Adipocyte (in vitro differentiated cells): ENCODE measurements around the gene FBXW7.
"Not testable (repeated sequence)": the region's sequence is repeated elsewhere in the genome, so short reads cannot be mapped to it uniquely, and the experiment has no call there.

Experiments used
- DNase-seq: peaks from one replicate; pipeline ENCODE4 v3.0.0-alpha.2; 2015; ENCODE audit warnings: low read depth
- H3K27me3 ChIP-seq: replicated peaks from 2 replicates; pipeline ENCODE4 v1.7.0; 2013; ENCODE audit warnings: mild to moderate bottlenecking, low read length, moderate library complexity; ENCODE audit not compliant: control insufficient read depth, insufficient read depth
- H3K36me3 ChIP-seq: 2 replicates; pipeline ENCODE4 v1.7.0; 2013; ENCODE audit warnings: low read length, mild to moderate bottlenecking, moderate library complexity; ENCODE audit not compliant: control insufficient read depth, insufficient read depth, severe bottlenecking
- H3K4me1 ChIP-seq: 2 replicates; pipeline ENCODE4 v1.7.0; 2013; ENCODE audit warnings: mild to moderate bottlenecking, low read length, moderate library complexity; ENCODE audit not compliant: control insufficient read depth, insufficient read depth
- H3K4me3 ChIP-seq: 2 replicates; pipeline ENCODE4 v1.7.0; 2013; ENCODE audit warnings: mild to moderate bottlenecking, low read length, moderate library complexity
- H3K9ac ChIP-seq: 2 replicates; pipeline ENCODE4 v1.7.0; 2013; ENCODE audit warnings: mild to moderate bottlenecking, low read length, moderate library complexity
- H3K9me3 ChIP-seq: 2 replicates; pipeline ENCODE4 v1.7.0; 2013; ENCODE audit warnings: mild to moderate bottlenecking, low read length, moderate library complexity; ENCODE audit not compliant: control insufficient read depth

FBXW7 gene

GRCh38 chr4:152571296-152571695 is 35.4 kb upstream of the FBXW7 start:
- DNase-seq, result no peak
- no peaks in the 10 kb centered on the region for H3K27me3 ChIP-seq
- no peak overlapping the region for H3K9ac ChIP-seq
- peaks cover 4% of the 10 kb centered on the region for H3K4me1 ChIP-seq
- no peaks in the 10 kb centered on the region for H3K9me3 ChIP-seq
- H3K4me3 ChIP-seq, result no peak overlapping the region
- no peaks in the 10 kb centered on the region for H3K36me3 ChIP-seq

GRCh38 chr4:152565333-152565732 is 29.4 kb upstream of the FBXW7 start:
- Histone ChIP-seq H3K9me3 (no peaks in the 10 kb centered on the region), H3K4me1 (no peaks in the 10 kb centered on the region), H3K4me3 (no peak overlapping the region), H3K36me3 (no peaks in the 10 kb centered on the region), H3K9ac (no peak overlapping the region), H3K27me3 (no peaks in the 10 kb centered on the region)
- DNase-seq, result no peak

DNA sequence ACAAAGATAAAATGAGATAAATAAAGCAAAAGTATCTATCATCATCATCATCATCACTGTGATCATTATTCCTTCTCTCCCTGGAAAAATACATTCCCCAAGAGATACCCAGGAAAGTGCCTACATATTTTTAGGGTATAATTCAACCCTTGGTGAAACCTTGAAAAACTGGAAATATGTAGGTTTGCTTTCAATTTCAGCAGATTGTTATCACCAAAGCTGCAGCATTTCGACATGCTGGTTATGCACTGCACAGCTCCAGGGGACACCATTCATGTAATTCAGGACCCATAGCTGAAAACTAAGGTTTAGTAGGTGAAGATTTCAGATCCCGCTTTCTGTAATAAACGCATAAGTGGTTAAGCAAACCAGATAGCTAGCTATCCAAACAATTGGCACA is 28.4 kb upstream of the FBXW7 start:
- Histone ChIP-seq H3K27me3 (no peaks in the 10 kb centered on the region), H3K4me1 (no peaks in the 10 kb centered on the region), H3K9ac (no peak overlapping the region), H3K9me3 (no peaks in the 10 kb centered on the region), H3K36me3 (no peaks in the 10 kb centered on the region), H3K4me3 (no peak overlapping the region)
- DNase-seq, result peak; percentile 13

DNA sequence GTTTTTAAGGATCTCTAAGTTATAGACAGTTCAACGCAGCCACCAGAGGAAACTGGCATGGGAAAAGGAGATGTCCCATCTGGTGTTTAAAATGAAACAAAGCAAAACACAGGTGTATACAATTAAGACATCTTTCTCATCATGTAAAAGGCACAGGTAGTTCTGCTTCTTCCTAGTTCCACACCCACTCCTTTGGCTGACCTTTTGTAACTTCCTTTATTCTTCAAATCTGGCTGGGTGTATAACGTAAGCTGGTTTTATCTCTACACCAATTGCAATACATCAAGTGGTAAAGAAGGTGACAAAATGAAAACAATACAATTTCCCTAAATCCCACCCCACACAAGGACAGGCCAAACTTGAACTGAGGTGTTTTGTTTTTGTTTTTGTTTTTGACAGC is 27.3 kb upstream of the FBXW7 start:
- Histone ChIP-seq H3K9me3 (no peaks in the 10 kb centered on the region), H3K4me1 (no peaks in the 10 kb centered on the region), H3K4me3 (no peak overlapping the region), H3K27me3 (no peaks in the 10 kb centered on the region), H3K36me3 (no peaks in the 10 kb centered on the region), H3K9ac (no peak overlapping the region)
- DNase-seq, result no peak

GRCh38 chr4:152559641-152560040 is 23.7 kb upstream of the FBXW7 start:
- no peak for DNase-seq
- H3K9ac ChIP-seq, result no peak overlapping the region
- H3K4me1 ChIP-seq, result no peaks in the 10 kb centered on the region
- no peaks in the 10 kb centered on the region for H3K9me3 ChIP-seq
- no peaks in the 10 kb centered on the region for H3K27me3 ChIP-seq
- H3K36me3 ChIP-seq, result no peaks in the 10 kb centered on the region
- no peak overlapping the region for H3K4me3 ChIP-seq

DNA sequence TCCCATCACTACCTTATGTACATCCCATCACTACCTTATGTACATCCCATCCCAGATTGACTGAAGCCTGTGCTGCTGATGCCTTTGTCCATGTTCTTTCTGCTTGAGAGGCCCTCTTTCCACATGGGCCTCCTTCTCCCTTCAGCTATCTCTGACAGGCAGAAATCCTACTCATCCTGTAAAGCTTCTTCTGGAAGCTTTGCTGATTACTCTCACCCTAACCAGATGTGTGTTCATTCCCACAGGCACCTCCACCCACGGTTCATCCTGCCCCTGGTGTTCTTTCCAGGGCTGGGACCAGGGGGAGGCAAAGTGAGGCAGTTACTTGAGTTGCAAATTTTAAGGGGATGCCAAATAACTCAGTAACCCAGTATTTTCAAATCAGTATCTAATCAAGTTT is 22.5 kb upstream of the FBXW7 start:
- Histone ChIP-seq H3K27me3 (no peaks in the 10 kb centered on the region), H3K9ac (no peak overlapping the region)
- no peak for DNase-seq

DNA sequence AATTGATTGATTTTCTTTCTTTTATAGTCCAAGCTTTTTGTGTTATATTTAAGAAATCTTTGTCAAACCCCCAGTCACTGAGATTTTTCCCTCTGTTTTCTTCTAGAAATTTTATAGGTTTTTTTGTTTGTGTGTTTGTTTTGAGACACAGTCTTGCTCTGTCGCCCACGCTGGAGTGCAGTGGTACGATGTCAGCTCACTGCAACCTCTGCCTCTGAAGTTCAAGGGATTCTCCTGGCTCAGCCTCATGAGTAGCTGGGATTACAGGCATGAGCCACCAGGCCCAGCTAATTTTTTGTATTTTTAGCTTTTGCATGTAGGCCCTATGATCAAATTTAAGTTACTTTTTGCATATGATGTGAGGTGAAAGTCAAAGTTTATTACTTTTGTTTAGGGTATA is 20.9 kb upstream of the FBXW7 start:
- no peak overlapping the region for H3K4me3 ChIP-seq
- no peaks in the 10 kb centered on the region for H3K9me3 ChIP-seq
- H3K4me1 ChIP-seq, result no peaks in the 10 kb centered on the region
- H3K36me3 ChIP-seq, result no peaks in the 10 kb centered on the region
- H3K27me3 ChIP-seq, result no peaks in the 10 kb centered on the region
- DNase-seq, result no peak
- no peak overlapping the region for H3K9ac ChIP-seq

More for the DNA sequence above, 22.5 kb upstream of the FBXW7 start:
- no peaks in the 10 kb centered on the region for H3K9me3 ChIP-seq
- no peaks in the 10 kb centered on the region for H3K4me1 ChIP-seq
- H3K4me3 ChIP-seq, result no peak overlapping the region
- no peaks in the 10 kb centered on the region for H3K36me3 ChIP-seq

- no peaks in the 10 kb centered on the region for H3K9me3 ChIP-seq
- no peak overlapping the region for H3K4me3 ChIP-seq
- DNase-seq, result no peak
- no peak overlapping the region for H3K9ac ChIP-seq
- no peaks in the 10 kb centered on the region for H3K27me3 ChIP-seq
- no peaks in the 10 kb centered on the region for H3K4me1 ChIP-seq
- H3K36me3 ChIP-seq, result no peaks in the 10 kb centered on the region
These were observed 20.4 kb upstream of the FBXW7 start for GRCh38 chr4:152556283-152556682.

GRCh38 chr4:152554742-152555141 is 18.9 kb upstream of the FBXW7 start:
- no peaks in the 10 kb centered on the region for H3K36me3 ChIP-seq
- no peaks in the 10 kb centered on the region for H3K4me1 ChIP-seq
- no peaks in the 10 kb centered on the region for H3K27me3 ChIP-seq
- no peak overlapping the region for H3K4me3 ChIP-seq
- no peak for DNase-seq
- H3K9ac ChIP-seq, result no peak overlapping the region
- H3K9me3 ChIP-seq, result no peaks in the 10 kb centered on the region

DNA sequence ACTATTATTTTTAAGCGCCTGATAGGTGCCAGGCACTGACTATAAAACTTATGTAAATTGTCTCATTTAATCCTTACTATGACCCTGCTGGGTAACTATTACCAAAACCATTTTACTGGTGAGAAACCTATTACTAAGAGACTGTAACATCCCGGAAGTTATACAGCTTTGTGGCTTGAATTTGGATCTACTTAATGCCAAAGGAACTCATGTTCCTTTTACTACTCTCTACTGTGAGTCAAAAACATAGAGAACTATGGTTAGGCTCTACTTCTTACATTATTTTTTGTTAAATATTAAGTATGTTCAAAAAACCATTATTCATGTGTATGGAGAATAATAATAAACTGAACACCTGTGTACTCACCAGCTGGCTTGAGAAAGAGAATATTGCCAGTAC is 14.8 kb upstream of the FBXW7 start:
- H3K4me1 ChIP-seq, result not testable (repeated sequence)

DNA sequence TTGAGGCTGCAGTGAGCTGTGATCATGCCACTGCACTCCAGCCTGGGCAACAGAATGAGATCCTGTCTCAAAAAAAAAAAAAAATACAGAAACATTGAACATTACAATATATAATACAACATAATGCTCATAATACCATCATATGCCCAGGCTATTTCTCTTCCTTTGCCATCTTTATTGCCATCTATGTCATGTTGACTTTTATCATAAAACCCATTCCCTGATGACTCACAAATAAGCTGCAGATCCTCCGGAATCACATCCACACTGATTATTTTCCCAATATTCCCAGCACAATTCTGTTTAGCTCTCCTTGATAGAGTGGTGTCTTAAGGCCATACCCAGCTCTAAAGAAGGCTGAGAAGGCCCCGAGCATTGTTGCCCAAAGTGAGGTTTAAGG is 9.2 kb upstream of the FBXW7 start:
- H3K36me3 ChIP-seq, result no peaks in the 10 kb centered on the region
- no peaks in the 10 kb centered on the region for H3K9me3 ChIP-seq
- no peak overlapping the region for H3K4me3 ChIP-seq
- no peak for DNase-seq
- no peaks in the 10 kb centered on the region for H3K27me3 ChIP-seq
- H3K9ac ChIP-seq, result no peak overlapping the region
- no peaks in the 10 kb centered on the region for H3K4me1 ChIP-seq

More for the DNA sequence above, 14.8 kb upstream of the FBXW7 start:
- H3K27me3 ChIP-seq, H3K9ac ChIP-seq, H3K9me3 ChIP-seq, DNase-seq, H3K4me3 ChIP-seq, H3K36me3 ChIP-seq: not testable (repeated sequence)

DNA sequence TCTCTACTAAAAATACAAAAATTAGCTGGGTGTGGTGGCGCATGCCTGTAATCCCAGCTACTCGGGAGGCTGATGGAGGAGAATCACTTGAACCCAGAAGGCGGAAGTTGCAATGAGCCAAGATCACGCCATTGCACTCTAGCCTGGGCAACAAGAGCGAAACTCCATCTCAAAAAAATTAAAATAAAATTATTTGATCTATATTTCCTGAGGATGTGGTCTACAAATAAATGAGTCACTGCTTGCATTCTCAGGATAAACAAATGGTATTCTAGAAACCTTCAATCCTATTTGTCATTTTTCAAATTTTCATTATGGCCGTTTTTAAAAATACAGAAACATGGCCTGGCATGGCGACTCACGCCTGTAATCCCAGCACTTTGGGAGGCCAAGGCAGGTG is 8.6 kb upstream of the FBXW7 start:
- H3K9ac ChIP-seq, H3K4me3 ChIP-seq, DNase-seq, H3K36me3 ChIP-seq, H3K4me1 ChIP-seq, H3K27me3 ChIP-seq, H3K9me3 ChIP-seq: not testable (repeated sequence)
